GM06990 (cell line): ENCODE data around the gene FBXO24.

Experiments
- DNase-seq: peaks from one replicate; pipeline ENCODE4 v3.0.0-alpha.2; 2011; ENCODE audit not compliant: insufficient read length; ENCODE audit errors: extremely low read depth
- H3K27me3 ChIP-seq: replicated peaks from 2 replicates; pipeline ENCODE4 v1.6.0; 2011; ENCODE audit warnings: low read length; ENCODE audit not compliant: control insufficient read depth, insufficient read depth
- H3K36me3 ChIP-seq: 2 replicates; pipeline ENCODE4 v1.5.1; 2011; ENCODE audit warnings: low read length; ENCODE audit not compliant: control insufficient read depth, insufficient read depth
- H3K4me3 ChIP-seq: replicated peaks from 2 replicates; pipeline ENCODE4 v1.5.1; 2011; ENCODE audit warnings: low read depth, mild to moderate bottlenecking, control low read depth, low read length
- CTCF ChIP-seq: IDR thresholded peaks from 2 replicates; pipeline ENCODE4 v1.5.1; 2011; ENCODE audit warnings: low read length, control low read depth, mild to moderate bottlenecking, inconsistent platforms; ENCODE audit not compliant: insufficient read depth, poor library complexity, severe bottlenecking

The FBXO24 gene

DNA sequence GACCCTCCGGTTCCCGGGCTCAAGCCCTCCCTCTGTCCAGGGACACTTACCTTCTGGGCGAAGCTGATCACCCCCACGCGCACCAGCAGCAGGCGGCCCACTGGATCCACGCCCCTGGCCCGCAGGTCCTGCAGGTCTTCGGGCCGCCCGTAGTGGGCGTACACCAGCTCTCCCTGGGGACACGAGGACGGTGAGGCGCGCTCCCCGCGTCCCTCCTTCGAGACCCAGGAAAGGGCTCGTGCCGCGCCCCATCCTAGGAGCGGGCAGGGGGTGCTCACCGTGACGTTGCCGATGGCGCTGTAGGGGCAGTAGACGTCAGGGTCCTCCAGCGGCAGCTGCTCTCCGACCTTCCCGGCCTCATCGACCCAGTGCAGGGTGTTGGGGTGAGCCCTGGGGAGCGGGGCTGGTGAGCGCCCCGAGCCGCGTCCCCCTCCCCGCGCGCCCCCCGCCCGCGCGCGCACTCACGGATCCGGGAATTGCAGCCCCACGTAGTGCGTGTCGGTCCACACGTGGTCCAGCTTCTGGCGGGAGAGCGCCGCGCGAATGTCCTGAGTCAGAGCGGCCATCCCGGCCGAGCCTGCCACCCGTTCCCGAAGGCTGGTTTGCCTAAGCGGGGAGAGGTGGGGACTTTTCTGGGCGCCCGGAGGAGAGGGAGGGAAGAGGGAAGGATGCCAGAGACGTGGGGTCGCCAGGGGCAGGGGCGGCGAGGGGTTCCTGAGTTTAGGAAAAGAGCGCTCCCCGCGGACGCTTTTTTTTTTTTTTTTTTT lies 47.0 kb downstream of the FBXO24 start:
- peak overlapping the region; percentile 66 for H3K4me3 ChIP-seq
- H3K27me3 ChIP-seq, result no peaks in the 10 kb centered on the region
- no peaks in the 10 kb centered on the region for H3K36me3 ChIP-seq
- peak; percentile 63 for TF ChIP-seq CTCF
- DNase-seq, result peak; percentile 71

DNA sequence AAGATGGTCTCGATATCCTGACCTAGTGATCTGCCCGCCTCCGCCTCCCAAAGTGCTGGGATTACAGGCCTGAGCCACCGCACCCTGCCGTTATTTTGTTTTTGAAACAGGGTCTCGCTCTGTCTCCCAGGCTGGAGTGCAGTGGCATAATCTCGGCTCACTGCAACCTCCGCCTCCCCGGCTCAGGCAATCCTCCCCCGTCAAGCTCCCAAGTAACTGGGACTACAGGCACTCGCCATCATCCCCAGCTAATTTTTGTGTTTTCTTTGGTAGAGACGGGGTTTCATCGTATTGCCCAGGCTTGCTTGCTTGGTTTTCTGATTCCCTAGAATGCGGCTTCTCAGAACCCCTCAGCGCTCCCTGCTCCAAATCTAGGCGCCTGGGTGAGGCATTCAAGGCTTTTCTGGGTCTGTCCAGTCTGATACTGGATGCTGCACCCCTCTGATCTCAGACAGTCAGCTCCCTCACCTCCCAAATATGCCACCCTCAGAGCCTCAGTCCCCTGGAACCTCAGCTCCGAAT lies 53.9 kb downstream of the FBXO24 start:
- H3K4me3 ChIP-seq, result no peak overlapping the region
- H3K27me3 ChIP-seq, result no peaks in the 10 kb centered on the region; the same call in 1 of the 2 replicates
- no peak for DNase-seq
- no peaks in the 10 kb centered on the region for H3K36me3 ChIP-seq
- TF ChIP-seq CTCF, result no peak

GRCh38 chr7:100640517-100641440 lies 54.7 kb downstream of the FBXO24 start:
- DNase-seq, result no peak
- no peak for TF ChIP-seq CTCF
- no peak overlapping the region for H3K4me3 ChIP-seq

DNA sequence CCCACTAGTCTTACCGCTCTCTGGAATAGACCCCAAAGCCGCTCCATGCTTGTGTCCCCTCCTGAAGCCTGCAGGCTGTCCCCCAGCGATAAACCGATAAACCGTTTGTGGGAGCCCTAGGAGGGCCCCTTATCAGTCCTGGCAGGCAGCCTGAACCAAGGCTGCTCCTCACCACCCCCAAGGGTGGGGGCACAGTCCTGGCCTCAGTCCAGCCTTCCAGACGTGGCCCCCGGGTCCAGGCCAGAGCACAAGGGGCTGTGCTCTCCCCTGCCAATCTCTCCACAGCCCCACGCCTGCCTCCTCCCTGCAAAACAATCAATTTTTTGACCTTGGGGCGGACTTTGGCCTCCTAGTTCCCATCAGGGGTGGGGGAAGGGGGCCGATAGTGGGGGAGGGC lies 55.3 kb downstream of the FBXO24 start, which contains the start of gene TFR2:
Gene TFR2 (minus strand): TSS at position 90 of the 397 bp plus-strand sequence. CDS start 43 bp downstream, at position 47.
- TF ChIP-seq CTCF, result no peak
- Histone ChIP-seq H3K4me3 (no peak within 1 kb of the TSS), H3K36me3 (no peaks in the 10 kb centered on the region), H3K27me3 (no peaks in the 10 kb centered on the region; the same call in 1 of the 2 replicates)
- DNase-seq, result no peak

More at GRCh38 chr7:100640517-100641440, 54.7 kb downstream of the FBXO24 start:
- no peaks in the 10 kb centered on the region for H3K36me3 ChIP-seq
- H3K27me3 ChIP-seq, result no peaks in the 10 kb centered on the region; the same call in 1 of the 2 replicates

DNA sequence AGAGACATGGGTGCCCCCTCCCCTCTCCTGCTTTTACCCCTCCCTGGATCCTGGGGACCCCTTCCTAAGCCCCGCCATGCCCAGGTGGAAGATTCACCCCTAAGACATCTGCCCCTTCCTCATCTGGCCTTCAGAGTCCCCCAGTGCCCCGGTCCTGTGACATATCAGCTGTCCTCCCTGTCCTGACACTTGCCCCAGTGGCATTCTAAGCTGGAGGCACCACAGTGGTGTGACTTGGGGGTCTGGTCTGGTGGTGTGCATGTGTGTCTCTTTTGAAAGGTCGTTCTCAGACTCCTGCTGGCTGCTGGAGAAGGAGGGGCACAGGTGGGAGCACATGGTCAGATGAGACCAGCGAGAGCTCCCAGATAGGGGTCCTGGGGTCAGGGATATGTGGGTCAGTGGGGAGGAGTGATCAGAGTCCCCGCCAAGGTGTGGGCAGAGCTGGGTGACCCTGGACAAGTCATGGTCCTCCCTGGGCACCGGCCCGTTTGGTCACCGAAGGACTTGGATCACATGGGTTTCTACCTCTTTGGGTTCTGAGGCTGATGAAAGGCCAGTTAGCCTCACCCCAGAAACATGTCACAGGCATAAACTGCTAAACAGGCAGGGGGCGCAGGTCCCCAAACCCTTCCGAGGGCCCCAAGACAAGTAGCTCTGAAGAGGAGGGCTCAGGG lies 55.9 kb downstream of the FBXO24 start:
- TF ChIP-seq CTCF, result no peak
- Histone ChIP-seq H3K36me3 (no peaks in the 10 kb centered on the region), H3K4me3 (no peak overlapping the region), H3K27me3 (no peaks in the 10 kb centered on the region; the same call in none of the 2 replicates)
- DNase-seq, result no peak
